H1 (cell line): Measurements from ENCODE around the gene UGT1A3. TPM values are rescaled to one million over a fixed set of nuclear protein-coding genes. Genes with fewer than 3 reads are reported as not detected.

Experiments
- HDAC6 ChIP-seq: IDR thresholded peaks from one replicate; pipeline ENCODE4 v1.7.1; 2012; ENCODE audit warnings: low read depth, mild to moderate bottlenecking, inconsistent platforms, low read length, moderate library complexity
- PHF8 ChIP-seq: fragments of 200-600 bp; sonication (generic); conservative IDR thresholded peaks from 2 replicates; pipeline ENCODE4 v1.7.1; 2012; ENCODE audit warnings: low read depth, mild to moderate bottlenecking, inconsistent platforms, low read length, moderate library complexity
- POLR2A ChIP-seq, 2 experiments: IDR thresholded peaks; 1 replicate in 1 of 2; 2 replicates in 1 of 2; pipeline ENCODE4 v1.6.1; 2011; ENCODE audit warnings: low read depth in 2 of 2, low read length in 2 of 2, mild to moderate bottlenecking in 2 of 2; ENCODE audit errors: control extremely low read depth in 1 of 2
- SIRT6 ChIP-seq: IDR thresholded peaks from one replicate; pipeline ENCODE4 v1.7.1; 2012; ENCODE audit warnings: low read length, inconsistent platforms
- polyA plus RNA-seq, 7 experiments: library from polyadenylated mRNA; depleted of rRNA in 3 of 7; stranded (reverse) in 5 of 7; unstranded in 2 of 7; fragments of >200 nt in 5 of 7; fragments of 200-250 nt in 2 of 7; gene quantifications; 1 replicate in 5 of 7; 2 replicates in 1 of 7; 4 replicates in 1 of 7; pipeline versions ENCODE4 v1.2.1 to v1.2.3, GENCODE V29; 2011 to 2013; ENCODE audit warnings: missing spikeins in 2 of 7, mixed read lengths in 2 of 7
- total RNA-seq: library from RNA; stranded (reverse); fragmentation: NEBNext Ultra II Directional; extraction: Animal tissue kit (Norgen Biotek cat#: 25700); gene quantifications from 2 replicates; pipeline ENCODE4 v1.2.1, GENCODE V29; 2021

Gene UGT1A3
- total and polyA plus RNA-seq, 2 of the 8 experiments (the other 6 are each of a cell fraction or from before 2014, with no cell fraction given): not detected

DNA sequence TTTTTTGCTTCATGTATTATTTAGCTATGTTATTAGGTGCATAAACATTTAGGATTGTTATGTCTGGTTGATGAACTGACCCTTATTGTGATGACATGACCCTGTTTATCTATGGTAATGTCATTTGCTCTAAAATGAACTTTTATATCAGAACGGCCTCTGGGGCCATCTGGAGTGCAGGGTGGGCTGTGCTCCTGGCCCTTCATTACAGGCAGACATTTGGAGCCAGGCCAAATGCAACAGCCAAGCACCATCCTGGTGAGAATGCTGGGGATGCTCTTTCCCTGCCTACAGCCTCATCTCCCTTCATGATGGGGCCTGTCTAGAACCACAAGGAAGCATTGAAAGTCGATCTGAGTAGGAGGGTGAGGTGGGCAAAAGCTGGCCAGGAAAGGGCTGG, 87.5 kb downstream of the UGT1A3 start (continued):
- TF ChIP-seq SIRT6 (no peak), POLR2A (IDR thresholded peaks at IDR 0.05; ENCODE audit: control extremely low read depth in 1 of 2, low read depth in 2 of 2, low read length in 2 of 2) (no peak), HDAC6 (no peak), PHF8 (no peak)
